ENCODE results near the gene MBP.

MBP gene

DNA sequence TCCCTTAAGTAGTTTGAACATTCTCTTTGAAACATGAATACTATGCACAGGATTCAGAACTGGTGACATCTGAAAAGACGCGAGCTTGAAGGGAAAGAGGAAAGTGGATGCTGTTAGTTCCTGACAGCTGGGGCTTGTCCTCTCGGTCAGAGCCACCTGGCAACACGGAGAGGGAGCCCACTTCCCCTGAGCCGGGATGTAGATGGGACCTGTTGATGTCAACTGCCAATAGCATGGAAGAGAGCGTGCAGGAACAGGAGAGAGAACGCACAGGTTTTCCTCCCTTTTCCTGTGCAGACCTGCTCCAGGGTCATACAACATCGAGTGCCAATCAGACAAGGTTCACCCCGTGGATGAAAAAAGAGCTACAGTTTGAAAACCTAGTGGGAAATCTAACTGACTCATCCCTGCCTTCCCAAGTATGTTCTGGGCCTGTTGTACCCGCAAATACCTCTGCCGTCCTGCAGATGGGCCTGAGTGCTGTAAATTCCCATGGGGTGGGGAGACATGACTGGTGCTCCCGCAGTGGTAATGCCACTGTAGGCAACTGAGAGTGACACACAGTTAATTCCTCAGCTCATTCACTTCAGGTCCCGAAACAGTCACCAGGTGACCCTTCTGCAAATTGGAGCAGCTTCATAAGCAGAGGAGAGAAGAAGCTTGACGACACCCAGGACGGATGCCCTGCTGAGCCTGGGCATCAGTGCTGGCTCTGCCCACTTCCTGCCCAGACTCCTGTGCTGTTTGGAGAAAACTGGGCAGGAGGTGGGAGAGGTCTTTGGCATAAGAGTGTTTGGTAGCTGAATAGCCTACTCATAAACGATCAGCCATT is 13.9 kb upstream of the MBP start:
- ATAC-seq (replicated peaks; ENCODE audit: extremely low read depth, poor library complexity, severe bottlenecking) (peak; percentile 14), DNase-seq (ENCODE audit: low spot score in 2 of 2) (no peak)
- H3K9me3 Mint-ChIP-seq, result no peaks in the 10 kb centered on the region
- peaks cover 47% of the 10 kb centered on the region for H3K4me1 Mint-ChIP-seq
- H3K4me3 Mint-ChIP-seq, result no peak overlapping the region
- peaks cover 1% of the 10 kb centered on the region for H3K36me3 Mint-ChIP-seq (ENCODE audit: insufficient read depth)
- H3K27me3 Mint-ChIP-seq, result no peaks in the 10 kb centered on the region
- H3K27ac Mint-ChIP-seq (ENCODE audit: low read depth), result peak overlapping the region; percentile 75

GRCh38 chr18:77145364-77145901 is 12.8 kb upstream of the MBP start:
- Mint-ChIP-seq H3K27ac (ENCODE audit: low read depth) (peak overlapping the region; percentile 75), H3K36me3 (ENCODE audit: insufficient read depth) (peaks cover 4% of the 10 kb centered on the region), H3K27me3 (no peaks in the 10 kb centered on the region), H3K4me3 (no peak overlapping the region), H3K4me1 (peaks cover 51% of the 10 kb centered on the region), H3K9me3 (no peaks in the 10 kb centered on the region)
- ATAC-seq (replicated peaks; ENCODE audit: extremely low read depth, poor library complexity, severe bottlenecking), result no peak
- DNase-seq (ENCODE audit: low spot score in 2 of 2), result no peak

GRCh38 chr18:77144451-77145118 is 12.0 kb upstream of the MBP start:
- no peak for ATAC-seq (replicated peaks; ENCODE audit: extremely low read depth, poor library complexity, severe bottlenecking)
- DNase-seq (ENCODE audit: low spot score in 2 of 2), result no peak
- H3K9me3 Mint-ChIP-seq, result no peaks in the 10 kb centered on the region
- peaks cover 8% of the 10 kb centered on the region for H3K36me3 Mint-ChIP-seq (ENCODE audit: insufficient read depth)
- H3K4me1 Mint-ChIP-seq, result peaks cover 60% of the 10 kb centered on the region
- no peak overlapping the region for H3K4me3 Mint-ChIP-seq
- H3K27me3 Mint-ChIP-seq, result no peaks in the 10 kb centered on the region
- no peak overlapping the region for H3K27ac Mint-ChIP-seq (ENCODE audit: low read depth)

DNA sequence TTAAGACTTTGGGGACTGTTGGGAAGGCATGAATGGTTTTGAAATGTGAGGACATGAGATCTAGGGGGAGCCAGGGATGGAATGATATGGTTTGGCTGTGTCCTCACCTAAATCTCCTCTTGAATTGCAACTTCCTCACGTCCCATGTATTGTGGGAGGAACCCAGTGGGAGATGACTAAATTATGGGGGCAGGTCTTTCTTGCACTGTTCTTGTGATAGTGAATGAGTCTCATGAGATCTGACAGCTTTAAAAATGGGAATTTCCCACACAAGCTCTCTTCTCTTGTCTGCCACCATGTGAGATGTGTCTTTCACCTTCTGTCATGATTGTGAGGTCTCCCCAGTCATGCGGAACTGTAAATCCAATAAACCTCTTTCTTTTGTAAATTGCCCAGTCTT is 11.5 kb upstream of the MBP start:
- DNase-seq (ENCODE audit: low spot score in 2 of 2) (no peak), ATAC-seq (replicated peaks; ENCODE audit: extremely low read depth, poor library complexity, severe bottlenecking) (no peak)
- Mint-ChIP-seq H3K4me1 (peaks cover 62% of the 10 kb centered on the region), H3K4me3 (no peak overlapping the region), H3K36me3 (ENCODE audit: insufficient read depth) (peaks cover 8% of the 10 kb centered on the region), H3K9me3 (no peaks in the 10 kb centered on the region), H3K27ac (ENCODE audit: low read depth) (peak overlapping the region; percentile 8), H3K27me3 (no peaks in the 10 kb centered on the region)

GRCh38 chr18:77143196-77143595 is 10.6 kb upstream of the MBP start:
- DNase-seq (ENCODE audit: low spot score in 2 of 2) (no peak), ATAC-seq (replicated peaks; ENCODE audit: extremely low read depth, poor library complexity, severe bottlenecking) (no peak)
- peak overlapping the region; percentile 8 for H3K27ac Mint-ChIP-seq (ENCODE audit: low read depth)
- no peaks in the 10 kb centered on the region for H3K9me3 Mint-ChIP-seq
- H3K36me3 Mint-ChIP-seq (ENCODE audit: insufficient read depth), result peaks cover 8% of the 10 kb centered on the region
- H3K27me3 Mint-ChIP-seq, result no peaks in the 10 kb centered on the region
- H3K4me3 Mint-ChIP-seq, result no peak overlapping the region
- peaks cover 62% of the 10 kb centered on the region for H3K4me1 Mint-ChIP-seq

DNA sequence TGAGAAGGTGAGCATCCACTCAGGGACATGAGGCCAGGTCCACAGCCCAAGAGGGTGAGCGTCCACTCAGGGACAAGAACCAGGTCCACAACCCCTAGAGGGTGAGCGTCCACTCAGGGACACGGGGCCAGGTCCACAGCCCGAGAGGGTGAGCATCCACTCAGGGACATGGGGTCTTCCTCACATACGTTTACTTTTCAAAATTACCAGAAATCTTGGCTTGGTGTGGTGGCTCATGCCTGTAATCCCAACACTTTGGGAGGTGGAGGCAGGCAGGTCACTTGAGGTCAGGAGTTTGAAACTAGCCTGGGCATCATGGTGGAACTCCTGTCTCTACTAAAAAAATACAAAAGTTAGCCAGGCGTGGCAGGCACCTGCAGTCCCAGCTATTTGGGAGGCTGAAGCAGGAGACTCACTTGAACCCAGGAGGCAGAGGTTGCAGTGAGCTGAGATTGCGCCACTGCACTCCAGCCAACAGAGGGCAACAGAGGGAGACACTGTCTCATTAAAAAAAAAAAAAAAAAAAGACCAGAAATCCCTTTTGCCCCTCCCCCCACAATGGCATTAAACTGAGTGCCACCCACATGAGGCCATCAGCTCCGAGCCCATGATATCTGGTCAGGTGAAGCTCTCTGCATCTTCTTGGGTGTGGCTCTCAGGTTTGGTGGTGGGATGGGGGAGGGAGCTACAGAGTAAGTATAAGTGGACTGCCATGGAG is 9.0 kb upstream of the MBP start:
- Mint-ChIP-seq H3K27me3 (no peaks in the 10 kb centered on the region), H3K27ac (ENCODE audit: low read depth) (no peak overlapping the region), H3K9me3 (no peaks in the 10 kb centered on the region), H3K36me3 (ENCODE audit: insufficient read depth) (peaks cover 8% of the 10 kb centered on the region), H3K4me1 (peaks cover 62% of the 10 kb centered on the region), H3K4me3 (no peak overlapping the region)
- no peak for ATAC-seq (replicated peaks; ENCODE audit: extremely low read depth, poor library complexity, severe bottlenecking)
- no peak for DNase-seq (ENCODE audit: low spot score in 2 of 2)

DNA sequence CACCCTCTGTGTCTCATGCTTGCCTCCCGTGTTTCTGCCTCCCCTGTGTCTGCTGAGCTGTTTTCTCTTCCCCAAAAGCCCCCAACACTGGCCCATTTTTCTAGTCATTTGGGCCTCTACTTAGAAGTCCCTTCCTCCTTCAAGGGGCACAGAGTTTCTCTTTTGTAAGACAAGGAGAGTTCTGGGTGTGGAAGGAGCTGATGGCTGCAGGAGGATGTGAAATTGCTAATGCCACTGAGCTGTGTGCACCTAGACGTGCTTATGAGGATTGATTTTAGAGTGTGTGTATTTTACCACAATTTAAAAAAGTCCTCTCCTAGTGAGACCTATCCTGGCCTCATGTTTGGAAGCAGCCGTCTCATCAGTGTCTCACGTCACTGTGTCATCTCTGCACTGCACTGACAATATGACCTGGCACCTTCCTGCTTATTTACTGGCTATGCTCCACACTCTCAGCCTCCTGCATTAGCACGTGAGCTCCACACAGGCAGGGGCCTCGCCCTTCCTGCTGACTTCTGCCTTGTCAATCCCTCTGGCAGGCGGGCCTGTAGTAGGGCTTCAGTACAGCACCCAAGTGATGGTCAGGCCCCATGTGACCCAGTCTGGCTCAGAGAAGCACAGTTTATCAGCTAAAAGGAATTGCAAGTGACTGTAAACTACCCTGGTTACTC is 8.0 kb upstream of the MBP start:
- H3K27me3 Mint-ChIP-seq, result no peaks in the 10 kb centered on the region
- no peak overlapping the region for H3K4me3 Mint-ChIP-seq
- peak overlapping the region; percentile 91 for H3K27ac Mint-ChIP-seq (ENCODE audit: low read depth)
- no peaks in the 10 kb centered on the region for H3K9me3 Mint-ChIP-seq
- peak; percentile 86 for ATAC-seq (replicated peaks; ENCODE audit: extremely low read depth, poor library complexity, severe bottlenecking)
- no peak for DNase-seq (ENCODE audit: low spot score in 2 of 2)
- H3K4me1 Mint-ChIP-seq, result peaks cover 63% of the 10 kb centered on the region
- peaks cover 8% of the 10 kb centered on the region for H3K36me3 Mint-ChIP-seq (ENCODE audit: insufficient read depth)

DNA sequence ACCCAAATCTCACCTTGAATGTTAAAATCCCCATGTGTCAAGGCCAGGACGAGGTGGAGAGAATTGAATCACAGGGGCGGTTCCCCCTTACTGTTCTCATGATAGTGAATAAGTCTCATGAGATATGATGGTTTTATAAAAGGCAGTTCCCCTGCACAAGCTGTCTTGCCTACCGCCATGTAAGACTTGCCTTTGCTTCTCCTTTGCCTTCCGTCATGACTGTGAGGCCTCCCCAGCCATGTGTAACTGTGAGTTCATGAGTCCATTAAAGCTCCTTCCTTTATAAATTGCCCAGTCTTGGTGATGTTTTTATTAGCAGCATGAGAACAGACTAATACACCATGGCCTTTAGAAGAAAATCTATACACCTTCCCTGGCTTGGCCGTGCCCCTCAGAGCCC is 7.4 kb upstream of the MBP start:
- Mint-ChIP-seq H3K36me3 (ENCODE audit: insufficient read depth) (peaks cover 8% of the 10 kb centered on the region), H3K9me3 (no peaks in the 10 kb centered on the region), H3K27me3 (no peaks in the 10 kb centered on the region), H3K27ac (ENCODE audit: low read depth) (peak overlapping the region; percentile 91), H3K4me3 (no peak overlapping the region), H3K4me1 (peaks cover 61% of the 10 kb centered on the region)
- DNase-seq (ENCODE audit: low spot score in 2 of 2) (no peak), ATAC-seq (replicated peaks; ENCODE audit: extremely low read depth, poor library complexity, severe bottlenecking) (no peak)

- peaks cover 59% of the 10 kb centered on the region for H3K4me1 Mint-ChIP-seq
Measured at GRCh38 chr18:77139619-77140018, 7.0 kb upstream of the MBP start.

GRCh38 chr18:77138270-77138669 is 5.7 kb upstream of the MBP start:
- Mint-ChIP-seq H3K27ac (ENCODE audit: low read depth) (no peak overlapping the region), H3K27me3 (no peaks in the 10 kb centered on the region), H3K4me3 (no peak overlapping the region), H3K9me3 (no peaks in the 10 kb centered on the region), H3K36me3 (ENCODE audit: insufficient read depth) (peaks cover 11% of the 10 kb centered on the region), H3K4me1 (peaks cover 64% of the 10 kb centered on the region)
- DNase-seq (ENCODE audit: low spot score in 2 of 2) (no peak), ATAC-seq (replicated peaks; ENCODE audit: extremely low read depth, poor library complexity, severe bottlenecking) (no peak)

More at GRCh38 chr18:77139619-77140018, 7.0 kb upstream of the MBP start:
- DNase-seq (ENCODE audit: low spot score in 2 of 2) (no peak), ATAC-seq (replicated peaks; ENCODE audit: extremely low read depth, poor library complexity, severe bottlenecking) (no peak)
- no peaks in the 10 kb centered on the region for H3K9me3 Mint-ChIP-seq
- H3K36me3 Mint-ChIP-seq (ENCODE audit: insufficient read depth), result peaks cover 8% of the 10 kb centered on the region
- H3K27ac Mint-ChIP-seq (ENCODE audit: low read depth), result peak overlapping the region; percentile 91
- H3K27me3 Mint-ChIP-seq, result no peaks in the 10 kb centered on the region
- H3K4me3 Mint-ChIP-seq, result no peak overlapping the region

DNA sequence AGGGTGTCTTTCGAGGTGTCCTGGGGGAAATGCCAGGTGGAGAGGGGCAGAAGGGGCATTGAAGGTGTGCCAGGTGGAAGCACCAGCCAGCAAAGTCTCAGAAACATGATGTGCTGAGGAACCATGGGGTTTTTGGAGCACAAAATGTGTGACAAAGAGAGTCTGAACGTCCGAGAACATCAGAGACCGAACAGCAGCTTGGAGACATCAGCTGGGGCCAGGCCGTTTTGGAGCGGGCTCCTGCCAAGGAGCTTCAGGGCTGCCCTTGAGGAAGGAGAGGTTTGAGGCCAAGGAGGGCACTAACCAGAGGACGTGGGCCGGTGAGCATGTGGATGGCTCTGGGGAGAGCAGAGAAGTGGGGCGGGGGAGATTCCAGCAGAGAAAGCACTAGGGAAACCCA is 5.3 kb upstream of the MBP start:
- H3K27ac Mint-ChIP-seq (ENCODE audit: low read depth), result no peak overlapping the region
- DNase-seq (ENCODE audit: low spot score in 2 of 2) (no peak), ATAC-seq (replicated peaks; ENCODE audit: extremely low read depth, poor library complexity, severe bottlenecking) (no peak)
- no peak overlapping the region for H3K4me3 Mint-ChIP-seq
- peaks cover 66% of the 10 kb centered on the region for H3K4me1 Mint-ChIP-seq
- no peaks in the 10 kb centered on the region for H3K27me3 Mint-ChIP-seq
- H3K36me3 Mint-ChIP-seq (ENCODE audit: insufficient read depth), result peaks cover 13% of the 10 kb centered on the region
- H3K9me3 Mint-ChIP-seq, result no peaks in the 10 kb centered on the region

Measured in central memory CD8-positive, alpha-beta T cell (primary cell).